Measurements from ENCODE around the gene SLC25A41.

- TF ChIP-seq, protein P1, sequence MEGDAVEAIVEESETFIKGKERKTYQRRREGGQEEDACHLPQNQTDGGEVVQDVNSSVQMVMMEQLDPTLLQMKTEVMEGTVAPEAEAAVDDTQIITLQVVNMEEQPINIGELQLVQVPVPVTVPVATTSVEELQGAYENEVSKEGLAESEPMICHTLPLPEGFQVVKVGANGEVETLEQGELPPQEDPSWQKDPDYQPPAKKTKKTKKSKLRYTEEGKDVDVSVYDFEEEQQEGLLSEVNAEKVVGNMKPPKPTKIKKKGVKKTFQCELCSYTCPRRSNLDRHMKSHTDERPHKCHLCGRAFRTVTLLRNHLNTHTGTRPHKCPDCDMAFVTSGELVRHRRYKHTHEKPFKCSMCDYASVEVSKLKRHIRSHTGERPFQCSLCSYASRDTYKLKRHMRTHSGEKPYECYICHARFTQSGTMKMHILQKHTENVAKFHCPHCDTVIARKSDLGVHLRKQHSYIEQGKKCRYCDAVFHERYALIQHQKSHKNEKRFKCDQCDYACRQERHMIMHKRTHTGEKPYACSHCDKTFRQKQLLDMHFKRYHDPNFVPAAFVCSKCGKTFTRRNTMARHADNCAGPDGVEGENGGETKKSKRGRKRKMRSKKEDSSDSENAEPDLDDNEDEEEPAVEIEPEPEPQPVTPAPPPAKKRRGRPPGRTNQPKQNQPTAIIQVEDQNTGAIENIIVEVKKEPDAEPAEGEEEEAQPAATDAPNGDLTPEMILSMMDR (optimal IDR thresholded peaks at IDR 0.05 in 1 of 3, IDR thresholded peaks at IDR 0.05 in 1 of 3, conservative IDR thresholded peaks at IDR 0.05 in 1 of 3; ENCODE audit: extremely low read depth in 1 of 3, insufficient read depth in 2 of 3, low read length in 3 of 3): no peak
- no peak for TF ChIP-seq EZH2 (IDR thresholded peaks at IDR 0.05; ENCODE audit: low read length)
Observed at GRCh38 chr19:6414793-6415590, 18.6 kb downstream of the SLC25A41 start.
